Fibroblast of lung (primary cell): ENCODE data around the gene EYS.

ENCODE experiments used
- EZH2 ChIP-seq: IDR thresholded peaks from 2 replicates; pipeline ENCODE4 v1.5.1; 2012; ENCODE audit warnings: low read length, control low read depth, mild to moderate bottlenecking; ENCODE audit errors: missing control alignments
- TF ChIP-seq, protein P1 (sequence below), 2 donors: IDR thresholded peaks in 1 of 2; conservative IDR thresholded peaks in 1 of 2; 1 replicate in 1 of 2; 2 replicates in 1 of 2; pipeline ENCODE4 v1.5.1; 2011 to 2012; ENCODE audit warnings: low read length in 2 of 2, control low read depth in 1 of 2, inconsistent platforms in 1 of 2, low read depth in 1 of 2, mild to moderate bottlenecking in 1 of 2

DNA sequence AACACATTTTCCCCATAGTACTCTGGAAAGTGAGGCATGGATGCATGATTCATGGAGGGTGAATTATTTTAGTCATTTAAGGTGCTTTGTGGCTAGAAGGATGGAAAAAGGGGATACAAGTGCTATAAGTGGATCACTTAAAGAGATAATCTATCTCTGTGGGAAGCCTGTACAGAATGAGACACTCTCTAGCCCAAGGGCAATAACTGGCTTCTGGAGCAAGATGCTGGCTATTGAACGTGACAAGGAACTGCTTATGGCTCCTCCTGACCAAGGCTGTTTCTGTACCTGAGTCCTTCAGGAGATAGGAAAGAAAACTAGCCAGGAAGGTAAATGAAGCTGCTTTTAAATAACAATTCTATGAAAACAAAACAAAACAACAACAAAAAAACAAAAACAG is 590.7 kb downstream of the EYS start:
- TF ChIP-seq, protein P1, sequence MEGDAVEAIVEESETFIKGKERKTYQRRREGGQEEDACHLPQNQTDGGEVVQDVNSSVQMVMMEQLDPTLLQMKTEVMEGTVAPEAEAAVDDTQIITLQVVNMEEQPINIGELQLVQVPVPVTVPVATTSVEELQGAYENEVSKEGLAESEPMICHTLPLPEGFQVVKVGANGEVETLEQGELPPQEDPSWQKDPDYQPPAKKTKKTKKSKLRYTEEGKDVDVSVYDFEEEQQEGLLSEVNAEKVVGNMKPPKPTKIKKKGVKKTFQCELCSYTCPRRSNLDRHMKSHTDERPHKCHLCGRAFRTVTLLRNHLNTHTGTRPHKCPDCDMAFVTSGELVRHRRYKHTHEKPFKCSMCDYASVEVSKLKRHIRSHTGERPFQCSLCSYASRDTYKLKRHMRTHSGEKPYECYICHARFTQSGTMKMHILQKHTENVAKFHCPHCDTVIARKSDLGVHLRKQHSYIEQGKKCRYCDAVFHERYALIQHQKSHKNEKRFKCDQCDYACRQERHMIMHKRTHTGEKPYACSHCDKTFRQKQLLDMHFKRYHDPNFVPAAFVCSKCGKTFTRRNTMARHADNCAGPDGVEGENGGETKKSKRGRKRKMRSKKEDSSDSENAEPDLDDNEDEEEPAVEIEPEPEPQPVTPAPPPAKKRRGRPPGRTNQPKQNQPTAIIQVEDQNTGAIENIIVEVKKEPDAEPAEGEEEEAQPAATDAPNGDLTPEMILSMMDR (conservative IDR thresholded peaks at IDR 0.05 in 1 of 2, IDR thresholded peaks at IDR 0.05 in 1 of 2; ENCODE audit: low read depth in 1 of 2, low read length in 2 of 2): no peak
- no peak for TF ChIP-seq EZH2
